ENCODE results near the gene CTNNA3. TPM values are rescaled to one million over a fixed set of nuclear protein-coding genes. Genes with fewer than 3 reads are reported as not detected.

CTNNA3 gene
- total and polyA plus RNA-seq, 5 donors from 2014 or later, result not detected

DNA sequence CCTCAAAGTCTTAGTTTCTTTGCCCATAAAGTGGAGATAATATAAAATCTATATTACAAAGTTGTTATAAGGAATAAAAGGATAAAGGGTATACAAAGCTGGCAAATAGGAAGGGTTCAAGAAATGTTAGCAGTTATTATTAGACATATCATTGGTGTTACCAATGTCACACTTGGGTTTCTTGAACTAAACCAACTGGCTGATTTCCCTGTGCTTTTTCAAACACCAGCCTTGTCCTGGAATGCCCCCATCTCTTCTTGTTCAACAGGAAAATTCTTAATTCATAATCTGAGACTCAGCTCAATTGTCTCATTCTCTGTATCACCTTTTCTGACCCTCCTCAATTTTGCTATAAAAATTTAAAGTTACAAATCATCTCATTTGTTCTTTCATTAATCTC, 913.9 kb downstream of the CTNNA3 start:
- H3K27me3 ChIP-seq (ENCODE audit: control insufficient read depth, insufficient read depth, low read length), result no peaks in the 10 kb centered on the region
- ATAC-seq (ENCODE audit: low read depth in 2 of 2), result no peak
- no peak overlapping the region for H3K4me3 ChIP-seq (ENCODE audit: low read depth, low read length)
- DNase-seq, result no peak
- H3K27me3 Mint-ChIP-seq, result no peaks in the 10 kb centered on the region
- H3K27ac Mint-ChIP-seq, result no peak overlapping the region
- no peaks in the 10 kb centered on the region for H3K36me3 Mint-ChIP-seq
- H3K4me3 Mint-ChIP-seq, result no peak overlapping the region
- peaks cover 0 to 6% (median 0%) of the 10 kb centered on the region in 4 donors for H3K4me1 Mint-ChIP-seq
- no peaks in the 10 kb centered on the region for H3K36me3 ChIP-seq (ENCODE audit: control insufficient read depth, insufficient read depth, low read length)
- H3K9me3 Mint-ChIP-seq, result peaks cover 0 to 4% (median 0%) of the 10 kb centered on the region in 7 donors
- H3K4me1 ChIP-seq (ENCODE audit: control insufficient read depth, insufficient read depth, low read length, poor library complexity, severe bottlenecking), result no peaks in the 10 kb centered on the region
- H3K9me3 ChIP-seq (ENCODE audit: control insufficient read depth in 2 of 2, low read length in 2 of 2), result no peaks in the 10 kb centered on the region
- no peak overlapping the region for H3K27ac ChIP-seq (ENCODE audit: insufficient read depth, low read length, poor library complexity, severe bottlenecking)

GRCh38 chr10:66780796-66781195, 915.2 kb downstream of the CTNNA3 start:
- Histone ChIP-seq H3K27ac (ENCODE audit: insufficient read depth, low read length, poor library complexity, severe bottlenecking) (no peak overlapping the region), H3K4me1 (ENCODE audit: control insufficient read depth, insufficient read depth, low read length, poor library complexity, severe bottlenecking) (no peaks in the 10 kb centered on the region), H3K36me3 (ENCODE audit: control insufficient read depth, insufficient read depth, low read length) (no peaks in the 10 kb centered on the region), H3K9me3 (ENCODE audit: control insufficient read depth in 2 of 2, low read length in 2 of 2) (no peaks in the 10 kb centered on the region), H3K4me3 (ENCODE audit: low read depth, low read length) (no peak overlapping the region), H3K27me3 (ENCODE audit: control insufficient read depth, insufficient read depth, low read length) (no peaks in the 10 kb centered on the region)
- no peaks in the 10 kb centered on the region for H3K27me3 Mint-ChIP-seq
- no peak overlapping the region for H3K4me3 Mint-ChIP-seq
- DNase-seq (no peak), ATAC-seq (ENCODE audit: low read depth in 2 of 2) (no peak)
- no peak overlapping the region for H3K27ac Mint-ChIP-seq
- H3K4me1 Mint-ChIP-seq, result peaks cover 0 to 6% (median 0%) of the 10 kb centered on the region in 4 donors
- peaks cover 0 to 4% (median 0%) of the 10 kb centered on the region in 7 donors for H3K9me3 Mint-ChIP-seq
- H3K36me3 Mint-ChIP-seq, result no peaks in the 10 kb centered on the region

- no peaks in the 10 kb centered on the region for H3K27me3 Mint-ChIP-seq
- no peaks in the 10 kb centered on the region for H3K27me3 ChIP-seq (ENCODE audit: control insufficient read depth, insufficient read depth, low read length)
- no peak overlapping the region for H3K27ac ChIP-seq (ENCODE audit: insufficient read depth, low read length, poor library complexity, severe bottlenecking)
- no peaks in the 10 kb centered on the region for H3K4me1 ChIP-seq (ENCODE audit: control insufficient read depth, insufficient read depth, low read length, poor library complexity, severe bottlenecking)
- DNase-seq, result no peak
- H3K4me3 ChIP-seq (ENCODE audit: low read depth, low read length), result no peak overlapping the region
- no peaks in the 10 kb centered on the region for H3K36me3 ChIP-seq (ENCODE audit: control insufficient read depth, insufficient read depth, low read length)
- peaks cover 0 to 6% (median 0%) of the 10 kb centered on the region in 4 donors for H3K4me1 Mint-ChIP-seq
- peaks cover 0 to 4% (median 0%) of the 10 kb centered on the region in 7 donors for H3K9me3 Mint-ChIP-seq
- no peak overlapping the region for H3K27ac Mint-ChIP-seq
- no peak overlapping the region for H3K4me3 Mint-ChIP-seq
- no peak for ATAC-seq (ENCODE audit: low read depth in 2 of 2)
- no peaks in the 10 kb centered on the region for H3K36me3 Mint-ChIP-seq
- H3K9me3 ChIP-seq (ENCODE audit: control insufficient read depth in 2 of 2, low read length in 2 of 2), result no peaks in the 10 kb centered on the region
Measured at GRCh38 chr10:66778351-66778750, 917.6 kb downstream of the CTNNA3 start.

- no peak overlapping the region for H3K4me3 Mint-ChIP-seq
- no peaks in the 10 kb centered on the region for H3K27me3 Mint-ChIP-seq
- H3K4me1 ChIP-seq (ENCODE audit: control insufficient read depth, insufficient read depth, low read length, poor library complexity, severe bottlenecking), result no peaks in the 10 kb centered on the region
- DNase-seq (no peak), ATAC-seq (ENCODE audit: low read depth in 2 of 2) (no peak)
- no peaks in the 10 kb centered on the region for H3K9me3 ChIP-seq (ENCODE audit: control insufficient read depth in 2 of 2, low read length in 2 of 2)
- H3K36me3 Mint-ChIP-seq, result no peaks in the 10 kb centered on the region
- H3K27ac Mint-ChIP-seq, result no peak overlapping the region
- H3K4me1 Mint-ChIP-seq, result peaks cover 0 to 6% (median 0%) of the 10 kb centered on the region in 4 donors
- no peaks in the 10 kb centered on the region for H3K27me3 ChIP-seq (ENCODE audit: control insufficient read depth, insufficient read depth, low read length)
- no peak overlapping the region for H3K4me3 ChIP-seq (ENCODE audit: low read depth, low read length)
- H3K9me3 Mint-ChIP-seq, result peaks cover 0 to 3% (median 2%) of the 10 kb centered on the region in 7 donors
- no peaks in the 10 kb centered on the region for H3K36me3 ChIP-seq (ENCODE audit: control insufficient read depth, insufficient read depth, low read length)
- no peak overlapping the region for H3K27ac ChIP-seq (ENCODE audit: insufficient read depth, low read length, poor library complexity, severe bottlenecking)
Measured at GRCh38 chr10:66777665-66778064, 918.3 kb downstream of the CTNNA3 start.

DNA sequence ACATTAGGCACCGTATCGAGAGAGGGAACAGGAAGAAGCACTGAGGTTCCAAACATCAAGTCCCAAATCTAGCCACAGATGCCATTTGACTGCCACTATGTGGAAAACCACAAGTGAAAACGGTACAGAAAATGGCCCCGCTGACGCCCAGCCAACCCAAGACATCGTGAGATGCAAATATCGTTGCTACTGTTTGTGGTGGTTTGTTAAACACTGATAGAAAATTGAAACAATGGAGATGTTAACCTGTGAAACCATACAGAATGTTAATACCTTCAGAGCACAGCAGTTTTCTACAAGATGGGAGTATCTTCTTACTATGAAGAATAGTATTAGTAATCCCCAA, 922.5 kb downstream of the CTNNA3 start:
- no peak overlapping the region for H3K4me3 Mint-ChIP-seq
- H3K9me3 ChIP-seq (ENCODE audit: control insufficient read depth in 2 of 2, low read length in 2 of 2), result no peaks in the 10 kb centered on the region
- DNase-seq (no peak), ATAC-seq (ENCODE audit: low read depth in 2 of 2) (no peak)
- no peak overlapping the region for H3K27ac ChIP-seq (ENCODE audit: insufficient read depth, low read length, poor library complexity, severe bottlenecking)
- H3K36me3 ChIP-seq (ENCODE audit: control insufficient read depth, insufficient read depth, low read length), result no peaks in the 10 kb centered on the region
- H3K4me1 ChIP-seq (ENCODE audit: control insufficient read depth, insufficient read depth, low read length, poor library complexity, severe bottlenecking), result no peaks in the 10 kb centered on the region
- no peaks in the 10 kb centered on the region for H3K4me1 Mint-ChIP-seq
- no peaks in the 10 kb centered on the region for H3K36me3 Mint-ChIP-seq
- no peaks in the 10 kb centered on the region for H3K27me3 Mint-ChIP-seq
- H3K27me3 ChIP-seq (ENCODE audit: control insufficient read depth, insufficient read depth, low read length), result no peaks in the 10 kb centered on the region
- H3K4me3 ChIP-seq (ENCODE audit: low read depth, low read length), result no peak overlapping the region
- H3K27ac Mint-ChIP-seq, result no peak overlapping the region
- peaks cover 0 to 4% (median 2%) of the 10 kb centered on the region in 7 donors for H3K9me3 Mint-ChIP-seq

DNA sequence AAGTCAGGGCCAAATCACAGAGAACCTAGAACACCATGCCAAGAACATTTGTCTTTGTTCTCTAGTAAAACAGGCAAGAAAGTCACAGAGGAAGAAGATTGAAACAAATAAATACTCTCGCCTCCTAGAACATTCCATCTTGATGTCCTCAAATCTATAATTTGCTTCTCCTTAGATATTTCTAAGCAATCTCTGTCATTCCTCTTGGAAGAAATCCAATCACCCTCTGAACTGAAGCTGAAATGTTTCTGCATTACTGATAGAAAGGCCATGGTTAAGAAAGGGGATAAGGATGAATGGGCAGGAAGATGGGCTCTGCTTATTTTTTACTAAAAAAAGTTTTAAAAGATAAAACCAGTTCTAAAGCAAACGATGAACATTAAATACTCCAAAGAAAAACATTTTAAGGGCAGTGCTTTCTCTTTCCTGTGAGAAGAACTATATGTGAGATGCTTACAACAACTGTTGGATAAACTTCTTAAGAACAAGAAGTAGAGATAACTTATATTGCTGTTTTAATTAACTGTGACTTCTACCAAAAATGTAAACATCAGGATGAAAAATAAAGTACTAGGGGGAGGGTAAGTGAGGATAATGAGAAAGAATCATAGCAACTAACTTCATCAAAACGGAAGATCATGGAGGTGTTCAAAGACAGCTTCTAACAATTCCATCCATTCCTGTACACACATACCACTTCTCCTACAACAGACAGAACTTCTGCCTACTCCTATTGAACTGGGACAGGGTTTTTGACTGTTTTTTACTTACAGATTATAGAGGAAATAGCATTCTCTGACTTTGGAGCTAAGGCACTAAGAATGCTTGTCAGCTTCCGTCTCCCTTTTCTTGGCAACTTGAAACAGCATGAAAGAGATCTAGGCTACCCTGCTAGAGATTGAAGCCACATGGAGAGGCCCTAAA, 923.2 kb downstream of the CTNNA3 start:
- ATAC-seq (ENCODE audit: low read depth in 2 of 2) (no peak), DNase-seq (no peak)
- Histone ChIP-seq H3K27ac (ENCODE audit: insufficient read depth, low read length, poor library complexity, severe bottlenecking) (no peak overlapping the region), H3K27me3 (ENCODE audit: control insufficient read depth, insufficient read depth, low read length) (no peaks in the 10 kb centered on the region), H3K9me3 (ENCODE audit: control insufficient read depth in 2 of 2, low read length in 2 of 2) (no peaks in the 10 kb centered on the region), H3K36me3 (ENCODE audit: control insufficient read depth, insufficient read depth, low read length) (no peaks in the 10 kb centered on the region), H3K4me3 (ENCODE audit: low read depth, low read length) (no peak overlapping the region), H3K4me1 (ENCODE audit: control insufficient read depth, insufficient read depth, low read length, poor library complexity, severe bottlenecking) (no peaks in the 10 kb centered on the region)
- Mint-ChIP-seq H3K27ac (no peak overlapping the region), H3K9me3 (peaks cover 0 to 4% (median 2%) of the 10 kb centered on the region in 7 donors), H3K36me3 (no peaks in the 10 kb centered on the region), H3K4me3 (no peak overlapping the region), H3K27me3 (no peaks in the 10 kb centered on the region), H3K4me1 (no peaks in the 10 kb centered on the region)

DNA sequence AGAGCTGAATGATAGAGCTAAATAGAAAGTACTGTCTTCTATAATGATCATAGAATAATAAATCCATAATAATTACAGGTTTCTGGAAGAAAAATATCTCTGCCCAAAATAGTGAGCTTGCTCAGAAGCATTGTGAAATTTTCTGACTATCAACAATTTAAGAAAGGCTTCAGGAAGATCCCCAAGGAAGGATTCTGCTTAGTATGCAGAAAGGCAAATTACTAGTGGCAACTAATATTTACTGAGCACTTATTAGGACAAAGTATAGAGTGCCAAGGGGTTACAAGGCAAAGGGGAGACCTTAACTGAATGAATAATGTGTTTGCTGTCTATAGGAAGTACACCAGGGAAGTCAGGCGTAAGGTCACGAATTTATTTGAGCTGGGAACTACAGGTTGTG, 928.3 kb downstream of the CTNNA3 start:
- no peak overlapping the region for H3K4me3 Mint-ChIP-seq
- H3K4me3 ChIP-seq (ENCODE audit: low read depth, low read length), result no peak overlapping the region

DNA sequence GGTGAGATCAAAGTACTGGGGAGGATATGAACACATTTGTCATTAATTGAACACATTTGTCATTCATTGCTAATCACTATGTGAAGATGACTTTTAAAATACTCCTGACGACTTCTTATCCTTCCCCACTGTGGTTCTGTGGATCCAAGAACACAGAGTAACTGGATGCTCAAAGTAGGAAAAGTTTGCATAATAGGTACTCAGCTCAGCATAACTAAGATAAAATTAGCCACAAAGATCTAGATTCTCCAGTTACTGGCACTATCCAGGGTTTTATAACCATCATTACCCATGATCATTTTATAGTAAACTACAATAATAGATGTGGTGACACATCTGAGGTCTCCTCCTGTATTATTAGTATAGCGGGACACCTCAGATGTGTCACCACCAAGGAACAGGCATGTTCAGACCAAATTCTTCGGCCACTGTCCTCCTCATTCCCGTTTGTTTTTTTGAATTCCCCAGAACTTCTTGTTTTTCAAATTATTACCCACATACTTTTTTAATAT, 933.7 kb downstream of the CTNNA3 start:
- Mint-ChIP-seq H3K27me3 (no peaks in the 10 kb centered on the region), H3K4me1 (no peaks in the 10 kb centered on the region), H3K27ac (no peak overlapping the region), H3K9me3 (peaks cover 0 to 4% (median 2%) of the 10 kb centered on the region in 7 donors), H3K36me3 (no peaks in the 10 kb centered on the region), H3K4me3 (no peak overlapping the region)
- Histone ChIP-seq H3K4me1 (ENCODE audit: control insufficient read depth, insufficient read depth, low read length, poor library complexity, severe bottlenecking) (no peaks in the 10 kb centered on the region), H3K9me3 (ENCODE audit: control insufficient read depth in 2 of 2, low read length in 2 of 2) (no peaks in the 10 kb centered on the region), H3K36me3 (ENCODE audit: control insufficient read depth, insufficient read depth, low read length) (no peaks in the 10 kb centered on the region), H3K27ac (ENCODE audit: insufficient read depth, low read length, poor library complexity, severe bottlenecking) (no peak overlapping the region), H3K4me3 (ENCODE audit: low read depth, low read length) (no peak overlapping the region), H3K27me3 (ENCODE audit: control insufficient read depth, insufficient read depth, low read length) (no peaks in the 10 kb centered on the region)
- ATAC-seq (ENCODE audit: low read depth in 2 of 2) (no peak), DNase-seq (no peak)

More for the DNA sequence above, 928.3 kb downstream of the CTNNA3 start:
- DNase-seq, result no peak
- no peaks in the 10 kb centered on the region for H3K36me3 ChIP-seq (ENCODE audit: control insufficient read depth, insufficient read depth, low read length)
- no peaks in the 10 kb centered on the region for H3K27me3 ChIP-seq (ENCODE audit: control insufficient read depth, insufficient read depth, low read length)
- no peaks in the 10 kb centered on the region for H3K4me1 ChIP-seq (ENCODE audit: control insufficient read depth, insufficient read depth, low read length, poor library complexity, severe bottlenecking)
- no peaks in the 10 kb centered on the region for H3K4me1 Mint-ChIP-seq
- H3K27ac Mint-ChIP-seq, result no peak overlapping the region
- no peak overlapping the region for H3K27ac ChIP-seq (ENCODE audit: insufficient read depth, low read length, poor library complexity, severe bottlenecking)
- H3K36me3 Mint-ChIP-seq, result no peaks in the 10 kb centered on the region
- no peaks in the 10 kb centered on the region for H3K27me3 Mint-ChIP-seq
- ATAC-seq (ENCODE audit: low read depth in 2 of 2), result no peak
- H3K9me3 Mint-ChIP-seq, result peaks cover 0 to 6% (median 1%) of the 10 kb centered on the region in 7 donors
- no peaks in the 10 kb centered on the region for H3K9me3 ChIP-seq (ENCODE audit: control insufficient read depth in 2 of 2, low read length in 2 of 2)
